ENCODE measurements around the gene GABRG3. TPM values are rescaled to one million over a fixed set of nuclear protein-coding genes. Genes with fewer than 3 reads are reported as not detected.

The GABRG3 gene
- total and polyA plus RNA-seq, 3 donors from 2014 or later: 3.7 to 13.4 (median 6.9) TPM

GRCh38 chr15:27121672-27122071 lies 150.7 kb downstream of the GABRG3 start:
- no peaks in the 10 kb centered on the region for H3K9me3 ChIP-seq
- no peaks in the 10 kb centered on the region for H3K4me1 ChIP-seq
- intact Hi-C loops (cut with DNase I; ENCODE audit: low total_unique reads): no loop called here
- no peak overlapping the region for H3K4me3 ChIP-seq
- no peak overlapping the region for H3K27ac ChIP-seq
- H3K36me3 ChIP-seq (ENCODE audit: low read depth, missing control alignments): no peaks in the 10 kb centered on the region
- DNase-seq: no peak
- TF ChIP-seq POLR2A (IDR thresholded peaks at IDR 0.05): no peak
- TF ChIP-seq, protein P1, sequence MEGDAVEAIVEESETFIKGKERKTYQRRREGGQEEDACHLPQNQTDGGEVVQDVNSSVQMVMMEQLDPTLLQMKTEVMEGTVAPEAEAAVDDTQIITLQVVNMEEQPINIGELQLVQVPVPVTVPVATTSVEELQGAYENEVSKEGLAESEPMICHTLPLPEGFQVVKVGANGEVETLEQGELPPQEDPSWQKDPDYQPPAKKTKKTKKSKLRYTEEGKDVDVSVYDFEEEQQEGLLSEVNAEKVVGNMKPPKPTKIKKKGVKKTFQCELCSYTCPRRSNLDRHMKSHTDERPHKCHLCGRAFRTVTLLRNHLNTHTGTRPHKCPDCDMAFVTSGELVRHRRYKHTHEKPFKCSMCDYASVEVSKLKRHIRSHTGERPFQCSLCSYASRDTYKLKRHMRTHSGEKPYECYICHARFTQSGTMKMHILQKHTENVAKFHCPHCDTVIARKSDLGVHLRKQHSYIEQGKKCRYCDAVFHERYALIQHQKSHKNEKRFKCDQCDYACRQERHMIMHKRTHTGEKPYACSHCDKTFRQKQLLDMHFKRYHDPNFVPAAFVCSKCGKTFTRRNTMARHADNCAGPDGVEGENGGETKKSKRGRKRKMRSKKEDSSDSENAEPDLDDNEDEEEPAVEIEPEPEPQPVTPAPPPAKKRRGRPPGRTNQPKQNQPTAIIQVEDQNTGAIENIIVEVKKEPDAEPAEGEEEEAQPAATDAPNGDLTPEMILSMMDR (IDR thresholded peaks at IDR 0.05): no peak
- no peaks in the 10 kb centered on the region for H3K27me3 ChIP-seq
- 90 to 94% methylated on average over 2 of the region's 2 CpGs for WGBS, 2 donors

DNA sequence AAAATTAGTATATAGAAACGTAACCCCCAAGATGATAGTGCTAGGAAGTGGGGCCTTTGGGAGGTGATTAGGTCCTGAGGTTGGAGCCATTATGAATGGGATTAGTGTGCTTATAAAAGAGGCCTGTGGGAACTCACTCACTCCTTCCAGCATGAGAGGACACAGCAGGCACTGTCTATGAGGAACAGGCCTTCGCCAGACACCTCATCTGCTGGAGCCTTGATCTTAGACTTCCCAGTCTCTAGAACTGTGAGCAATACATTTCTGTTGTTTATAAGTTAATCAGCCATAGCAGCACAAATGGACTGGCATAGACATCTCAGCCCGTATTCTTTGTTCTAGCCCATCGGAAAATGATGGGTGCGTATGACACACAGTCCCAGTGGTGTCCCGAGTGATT lies 152.3 kb downstream of the GABRG3 start:
- intact Hi-C loops (cut with DNase I; ENCODE audit: low total_unique reads): no loop called here
- Histone ChIP-seq H3K9me3 (no peaks in the 10 kb centered on the region), H3K27me3 (no peaks in the 10 kb centered on the region), H3K4me1 (no peaks in the 10 kb centered on the region), H3K4me3 (no peak overlapping the region), H3K27ac (no peak overlapping the region), H3K36me3 (ENCODE audit: low read depth, missing control alignments) (no peaks in the 10 kb centered on the region)
- 89 to 97% methylated on average over 6 of the region's 6 CpGs for WGBS, 2 donors
- DNase-seq: no peak
- no peak for TF ChIP-seq POLR2A (IDR thresholded peaks at IDR 0.05)
- TF ChIP-seq, protein P1 (IDR thresholded peaks at IDR 0.05): no peak

DNA sequence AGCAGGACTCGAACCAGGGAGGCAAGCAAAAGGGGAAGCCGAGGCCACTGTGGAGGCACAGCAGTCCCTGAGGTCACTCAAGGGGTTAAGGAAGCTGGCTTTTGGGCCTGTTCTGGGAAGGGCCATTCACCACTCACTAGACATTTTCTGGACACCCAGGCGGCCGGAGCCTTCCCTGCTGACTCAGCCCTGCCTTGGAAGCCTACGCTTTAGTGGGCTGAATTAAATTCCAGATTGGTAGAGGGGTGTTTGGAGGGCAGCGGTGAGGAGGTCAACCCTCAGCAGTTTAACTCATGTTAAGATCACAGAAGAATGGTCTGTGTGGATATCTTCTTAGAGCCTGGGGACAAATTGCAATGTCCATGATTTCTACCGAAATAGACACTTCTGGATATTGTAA lies 152.8 kb downstream of the GABRG3 start:
- no peak for DNase-seq
- H3K4me3 ChIP-seq: no peak overlapping the region
- no peak overlapping the region for H3K27ac ChIP-seq
- 85 to 91% methylated on average over 4 to 7 of the region's 7 CpGs for WGBS, 2 donors
- H3K36me3 ChIP-seq (ENCODE audit: low read depth, missing control alignments): no peaks in the 10 kb centered on the region
- H3K27me3 ChIP-seq: no peaks in the 10 kb centered on the region
- H3K9me3 ChIP-seq: no peaks in the 10 kb centered on the region
- intact Hi-C loops (cut with DNase I; ENCODE audit: low total_unique reads): no loop called here
- TF ChIP-seq POLR2A (IDR thresholded peaks at IDR 0.05): no peak
- TF ChIP-seq, protein P1 (IDR thresholded peaks at IDR 0.05): no peak
- no peaks in the 10 kb centered on the region for H3K4me1 ChIP-seq

- WGBS, 2 donors: 54 to 57% methylated on average over 4 of the region's 4 CpGs
- Histone ChIP-seq H3K4me1 (no peaks in the 10 kb centered on the region), H3K4me3 (no peak overlapping the region), H3K27ac (no peak overlapping the region), H3K36me3 (ENCODE audit: low read depth, missing control alignments) (no peaks in the 10 kb centered on the region), H3K9me3 (no peaks in the 10 kb centered on the region), H3K27me3 (no peaks in the 10 kb centered on the region)
- intact Hi-C loops (cut with DNase I; ENCODE audit: low total_unique reads): no loop called here
- no peak for DNase-seq
- TF ChIP-seq, protein P1 (IDR thresholded peaks at IDR 0.05): no peak
- TF ChIP-seq POLR2A (IDR thresholded peaks at IDR 0.05): no peak
These were observed 153.4 kb downstream of the GABRG3 start for GRCh38 chr15:27124287-27124871.

GRCh38 chr15:27125185-27125584 lies 154.2 kb downstream of the GABRG3 start:
- no peak for TF ChIP-seq POLR2A (IDR thresholded peaks at IDR 0.05)
- TF ChIP-seq, protein P1 (IDR thresholded peaks at IDR 0.05): no peak
- intact Hi-C loops (cut with DNase I; ENCODE audit: low total_unique reads): no loop called here
- DNase-seq: no peak
- Histone ChIP-seq H3K9me3 (no peaks in the 10 kb centered on the region), H3K4me3 (no peak overlapping the region), H3K36me3 (ENCODE audit: low read depth, missing control alignments) (no peaks in the 10 kb centered on the region), H3K27ac (no peak overlapping the region), H3K4me1 (no peaks in the 10 kb centered on the region), H3K27me3 (no peaks in the 10 kb centered on the region)
- 84 to 89% methylated on average over 3 of the region's 3 CpGs for WGBS, 2 donors
